HG03097 (cell line): ENCODE data around the gene MRPL22.
"Not testable (repeated sequence)": the region's sequence is repeated elsewhere in the genome, so short reads cannot be mapped to it uniquely, and the experiment has no call there.

Experiments used
- ATAC-seq: cut with Tn5 transposase; IDR thresholded peaks from one replicate; pipeline ENCODE4 v1.9.1; 2021; ENCODE audit not compliant: unreplicated experiment, low FRiP score

MRPL22 gene

GRCh38 chr5:154986151-154986550 is 45.3 kb downstream of the MRPL22 start:
- ATAC-seq: no peak

- ATAC-seq: no peak
These were observed 48.8 kb downstream of the MRPL22 start for GRCh38 chr5:154989626-154990025.

- no peak for ATAC-seq
These were observed 52.6 kb downstream of the MRPL22 start for GRCh38 chr5:154993461-154993860.

GRCh38 chr5:154995679-154996078 is 54.8 kb downstream of the MRPL22 start:
- no peak for ATAC-seq

GRCh38 chr5:154997746-154998145 is 56.9 kb downstream of the MRPL22 start:
- no peak for ATAC-seq

GRCh38 chr5:154999865-155000264 is 59.0 kb downstream of the MRPL22 start:
- no peak for ATAC-seq

GRCh38 chr5:155001523-155001922 is 60.6 kb downstream of the MRPL22 start:
- no peak for ATAC-seq

- not testable (repeated sequence) for ATAC-seq
These were observed 61.8 kb downstream of the MRPL22 start for GRCh38 chr5:155002722-155003121.

GRCh38 chr5:155004138-155004744 is 63.4 kb downstream of the MRPL22 start:
- ATAC-seq: no peak

- not testable (repeated sequence) for ATAC-seq
These were observed 65.4 kb downstream of the MRPL22 start for GRCh38 chr5:155006265-155006664.

GRCh38 chr5:155008669-155009068 is 67.8 kb downstream of the MRPL22 start:
- ATAC-seq: no peak

- no peak for ATAC-seq
These were observed 70.0 kb downstream of the MRPL22 start for GRCh38 chr5:155010881-155011280.

- no peak for ATAC-seq
These were observed 72.7 kb downstream of the MRPL22 start, which contains the start of gene KIF4B for GRCh38 chr5:155013526-155013925. KIF4B (plus strand) TSS chr5:155013755; CDS start chr5:155013860, 105 bp downstream.

GRCh38 chr5:155015239-155015638 is 74.4 kb downstream of the MRPL22 start:
- no peak for ATAC-seq

GRCh38 chr5:155017610-155018009 is 76.7 kb downstream of the MRPL22 start:
- peak; percentile 81 for ATAC-seq
